NCI-H226 (cell line): ENCODE measurements around the gene SMG7.
A peak's percentile ranks its signal among the peaks of the same experiment; 100 is the strongest.

Source experiments
- DNase-seq: peaks from one replicate; pipeline ENCODE4 v3.0.0-alpha.2; 2015

Gene SMG7

DNA sequence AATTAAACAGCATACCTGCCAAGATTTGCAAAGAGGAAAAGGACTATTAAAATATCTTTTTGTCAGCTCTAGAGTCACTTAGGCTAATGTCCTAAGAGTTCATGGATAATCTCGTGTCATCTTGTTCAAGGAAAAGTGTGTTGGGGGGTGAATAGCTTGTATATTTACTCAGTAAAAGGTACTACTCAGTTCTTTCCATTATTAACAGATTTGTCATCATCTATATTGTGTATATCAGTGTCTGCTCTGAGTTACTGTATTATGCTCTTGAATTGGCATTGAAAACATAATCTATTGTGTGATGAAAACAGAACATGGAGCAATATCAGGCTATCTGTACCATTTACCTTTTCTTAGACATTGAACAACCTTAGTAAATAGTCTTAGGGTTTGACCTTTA is 41.9 kb downstream of the SMG7 start:
- no peak for DNase-seq

DNA sequence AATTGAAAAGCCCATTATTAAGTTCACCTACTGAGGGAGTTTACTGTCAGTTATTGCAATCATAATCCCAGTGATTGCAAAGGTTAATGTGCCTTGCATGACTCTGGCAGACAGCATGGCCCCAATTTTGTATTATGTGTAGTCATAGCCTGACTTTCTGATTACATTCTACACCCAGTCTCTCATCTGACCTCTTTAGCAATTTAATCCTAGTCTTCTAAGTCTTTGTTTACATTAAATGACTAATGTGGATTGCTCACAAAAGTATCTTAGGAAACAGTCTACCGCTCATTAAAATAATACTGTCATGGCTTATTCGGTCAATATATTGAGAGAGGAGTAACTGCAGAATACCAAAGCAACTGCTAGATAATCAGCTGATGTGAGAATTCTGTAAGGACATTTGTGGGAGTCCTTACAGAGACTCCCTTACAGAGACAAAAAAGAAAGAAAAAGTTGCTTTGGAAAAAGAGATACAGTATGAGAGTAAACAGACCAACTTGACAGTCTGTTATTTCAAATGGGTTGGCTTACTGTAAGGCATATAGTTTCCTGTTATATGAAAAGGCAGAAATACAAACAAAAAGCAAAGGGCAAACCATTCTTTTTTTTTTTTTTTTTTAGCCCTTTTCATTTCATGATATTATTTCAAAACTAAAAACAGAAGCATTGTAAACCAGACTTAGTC is 42.8 kb downstream of the SMG7 start:
- peak; percentile 27 for DNase-seq

DNA sequence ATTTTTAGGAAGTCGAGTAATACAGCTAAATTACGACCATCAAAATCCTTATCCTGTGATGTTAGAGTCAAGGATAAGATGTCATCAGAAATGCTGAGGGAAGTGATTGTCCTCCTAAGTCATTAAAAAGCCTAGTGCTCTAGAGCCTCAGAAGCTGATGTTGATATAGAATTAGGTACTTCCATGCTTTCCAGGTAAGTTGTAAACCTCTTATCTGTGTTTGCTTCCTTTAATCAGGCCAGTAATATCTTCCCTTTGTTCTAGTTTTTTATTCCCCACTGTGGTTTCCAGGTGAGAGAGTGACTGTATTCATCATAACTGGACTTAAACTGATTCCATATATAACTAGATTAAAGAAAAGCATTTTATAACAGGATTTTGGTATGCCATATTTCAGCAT is 44.4 kb downstream of the SMG7 start:
- no peak for DNase-seq

- no peak for DNase-seq
Observed at GRCh38 chr1:183517401-183517800, 45.1 kb downstream of the SMG7 start.

- no peak for DNase-seq
Observed at GRCh38 chr1:183520379-183520778, 48.1 kb downstream of the SMG7 start.

DNA sequence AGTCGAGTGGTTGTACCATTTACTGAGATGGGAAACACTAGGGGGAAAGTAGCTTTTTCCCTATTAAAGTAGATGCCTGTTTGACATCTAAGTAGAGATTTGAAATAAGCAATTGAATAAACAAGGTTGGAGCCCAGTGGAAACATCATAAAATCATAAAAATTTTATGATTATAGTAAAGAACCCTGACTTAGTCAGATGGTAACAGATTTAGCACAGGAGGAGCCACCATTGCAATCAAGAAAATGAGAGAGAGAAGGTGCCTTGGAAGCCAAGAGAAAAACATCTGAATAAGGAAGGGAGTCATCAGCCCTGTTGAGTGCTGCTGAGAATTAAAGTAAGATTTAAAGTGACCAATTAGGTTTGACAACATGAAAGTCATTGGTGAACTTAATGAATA is 49.8 kb downstream of the SMG7 start:
- no peak for DNase-seq

GRCh38 chr1:183528577-183528976 is 56.3 kb downstream of the SMG7 start:
- DNase-seq, result no peak

- DNase-seq, result no peak
Observed at GRCh38 chr1:183533617-183534174, 61.4 kb downstream of the SMG7 start.

DNA sequence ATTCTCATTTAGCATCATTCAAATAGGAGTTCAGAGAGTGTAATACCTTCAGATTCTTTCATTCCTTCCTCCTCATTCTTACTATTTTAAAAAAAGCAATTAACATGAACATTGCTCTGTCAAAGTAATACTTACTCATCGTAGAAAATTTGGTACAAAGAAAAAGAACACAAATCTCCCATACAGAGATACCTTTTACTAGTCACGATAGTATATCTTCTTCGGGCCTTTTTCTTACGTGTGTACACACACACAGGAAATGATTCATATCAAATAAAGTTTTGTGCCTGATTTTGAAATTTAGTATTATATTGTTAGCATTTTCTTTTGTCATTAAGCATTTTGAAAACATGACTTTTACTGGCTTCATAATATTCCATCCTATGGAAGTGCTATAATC is 65.1 kb downstream of the SMG7 start:
- no peak for DNase-seq

DNA sequence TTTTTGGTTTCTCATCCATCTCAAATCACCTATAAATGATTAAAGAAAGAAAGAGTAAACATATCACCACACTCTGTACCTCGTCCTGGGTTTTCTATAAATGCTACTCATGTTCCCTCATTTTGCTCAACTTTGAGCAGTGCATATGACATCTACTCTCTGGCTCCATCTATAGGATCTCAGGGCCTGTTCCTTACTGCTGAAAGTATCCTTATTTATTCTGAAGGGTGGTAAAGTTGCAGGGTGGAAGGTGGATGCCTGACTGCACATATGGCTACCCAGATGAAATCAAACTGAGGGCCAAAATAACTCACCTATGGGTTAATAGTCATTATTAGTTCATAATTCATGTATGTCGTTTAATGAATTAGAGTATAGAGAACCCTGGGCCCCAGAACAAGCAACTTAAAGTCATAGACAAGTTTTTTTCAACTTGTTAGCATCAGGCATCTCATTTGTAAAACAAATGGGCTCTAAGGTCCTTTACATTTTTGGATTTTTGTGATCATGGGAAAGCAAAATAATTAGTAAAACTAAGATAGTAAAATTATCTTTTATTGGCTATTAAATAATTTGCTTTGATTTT is 71.4 kb downstream of the SMG7 start:
- DNase-seq, result peak; percentile 7

GRCh38 chr1:183544598-183545297 is 72.4 kb downstream of the SMG7 start:
- DNase-seq, result no peak

- DNase-seq, result no peak
Observed at GRCh38 chr1:183546427-183546826, 74.1 kb downstream of the SMG7 start.

GRCh38 chr1:183548116-183548515 is 75.8 kb downstream of the SMG7 start:
- DNase-seq, result no peak

GRCh38 chr1:183550915-183551314 is 78.6 kb downstream of the SMG7 start:
- no peak for DNase-seq

DNA sequence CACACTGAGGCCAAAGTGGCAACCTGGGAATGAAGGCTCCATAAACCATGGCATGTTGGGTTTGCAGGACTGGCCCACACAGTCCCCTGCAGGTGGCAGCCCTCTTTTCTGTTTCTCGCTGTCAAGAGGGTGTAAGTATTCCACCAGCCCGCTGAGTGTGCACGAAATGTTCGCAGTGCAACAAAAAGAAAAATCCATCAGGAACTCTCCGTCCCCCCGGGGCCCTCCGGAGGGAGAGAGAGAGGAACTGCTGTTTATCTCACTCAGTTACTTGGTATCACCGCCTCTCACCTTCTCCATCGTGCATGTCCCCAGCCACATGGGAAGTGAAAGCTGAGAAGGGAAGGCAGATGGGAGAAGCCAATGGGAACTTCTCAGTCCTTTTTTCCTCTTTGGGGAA is 79.6 kb downstream of the SMG7 start:
- DNase-seq, result no peak

GRCh38 chr1:183552441-183552840 is 80.1 kb downstream of the SMG7 start:
- no peak for DNase-seq

DNA sequence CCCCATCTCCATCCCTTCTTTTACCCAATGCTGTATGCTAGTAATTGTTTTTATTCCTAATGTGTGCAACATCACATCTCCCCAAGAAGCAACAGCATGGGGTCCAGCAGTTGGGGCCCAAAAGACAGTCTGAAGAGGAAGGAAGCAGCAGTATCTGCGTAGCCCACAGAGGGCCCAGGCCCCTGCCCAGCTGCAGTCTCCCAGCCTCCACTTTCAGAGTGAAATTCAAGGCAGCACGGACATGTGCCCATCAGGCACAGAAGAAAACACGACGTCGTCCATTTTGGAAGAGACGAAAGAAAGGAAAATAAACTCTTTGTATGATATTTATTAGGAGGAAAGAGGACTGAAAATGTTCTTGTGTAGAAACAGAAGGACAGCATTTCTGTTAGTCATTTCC is 80.6 kb downstream of the SMG7 start:
- no peak for DNase-seq

DNA sequence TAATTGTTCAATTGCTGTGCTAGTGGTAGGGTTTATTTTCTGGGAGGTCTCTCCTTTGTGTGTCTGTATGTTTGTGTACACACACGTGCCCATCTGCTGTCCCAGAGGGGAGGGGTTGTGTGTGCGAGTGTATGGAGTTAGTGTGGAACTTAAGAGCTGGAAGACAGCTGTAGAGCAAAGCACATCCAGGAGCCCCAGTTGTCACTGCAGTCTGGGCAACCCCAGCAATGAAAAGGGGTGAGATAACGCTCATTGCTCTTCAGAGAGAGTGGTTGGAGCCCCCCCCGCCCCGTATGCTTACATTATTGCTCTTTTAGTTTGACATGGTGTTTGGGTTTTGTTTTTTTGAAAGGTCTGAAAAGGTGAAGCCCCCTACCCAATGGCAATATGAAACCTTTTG is 81.0 kb downstream of the SMG7 start:
- no peak for DNase-seq

DNA sequence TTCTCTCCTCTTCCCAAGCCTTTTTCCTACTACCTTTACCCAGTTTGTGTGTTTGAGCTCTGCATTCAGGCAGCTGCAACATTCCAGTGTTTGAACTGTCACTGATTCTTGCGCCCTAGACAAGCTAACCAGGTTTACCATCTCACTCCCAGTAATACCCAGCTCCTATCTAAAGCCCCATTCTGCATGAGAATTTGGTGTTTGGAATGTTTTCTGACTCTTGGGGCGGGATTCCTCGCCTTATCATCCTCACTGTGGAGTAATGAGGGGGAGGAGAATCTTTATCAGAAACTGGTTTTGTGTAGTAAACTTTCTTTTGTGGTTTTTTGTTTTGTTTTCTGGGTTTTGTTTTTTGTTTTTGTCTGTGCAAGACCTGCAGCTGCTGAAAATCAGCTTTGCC is 81.5 kb downstream of the SMG7 start:
- peak; percentile 34 for DNase-seq

DNA sequence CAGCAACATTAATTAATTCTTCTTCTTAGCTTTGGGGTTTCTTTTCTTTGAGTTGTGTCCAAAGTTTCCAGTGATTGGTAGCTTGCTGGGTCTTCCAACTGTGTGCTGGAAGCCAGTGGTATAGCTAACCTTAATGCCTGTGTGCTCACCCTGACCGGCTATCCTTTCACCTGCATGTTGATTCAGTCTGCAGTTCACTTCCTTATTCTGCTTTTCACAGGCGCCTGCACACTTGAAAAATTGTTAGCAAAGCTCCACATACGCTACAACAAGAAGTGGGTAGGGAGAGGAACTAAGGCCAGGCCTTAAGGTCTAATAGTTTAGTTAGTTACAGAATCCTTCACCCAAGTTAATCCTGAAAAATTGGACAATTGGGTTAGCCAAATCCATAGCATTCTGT is 82.3 kb downstream of the SMG7 start:
- no peak for DNase-seq

GRCh38 chr1:183559061-183559460 is 86.8 kb downstream of the SMG7 start:
- no peak for DNase-seq

- peak; percentile 50 for DNase-seq
Observed at GRCh38 chr1:183562701-183563100, 90.4 kb downstream of the SMG7 start.

GRCh38 chr1:183565261-183565660 is 93.0 kb downstream of the SMG7 start:
- no peak for DNase-seq

- DNase-seq, result no peak
Observed at GRCh38 chr1:183566026-183566425, 93.7 kb downstream of the SMG7 start.
